Naive B cell (primary cell): ENCODE results near the gene NCAPD3. TPM values are rescaled to one million over a fixed set of nuclear protein-coding genes. Genes with fewer than 3 reads are reported as not detected.

ENCODE experiments used
- ATAC-seq, 2 donors: fragments of 150-1000 bp; cut with Tn5 transposase; 2 replicates each; pipeline ENCODE4 v1.10.0; 2021; ENCODE audit warnings: low read depth in 2 of 2, mild to moderate bottlenecking in 2 of 2, moderate library complexity in 2 of 2
- DNase-seq: peaks from one replicate; pipeline ENCODE4 v3.0.0; 2022
- H3K27ac Mint-ChIP-seq, 6 donors: one replicate each; pipeline ENCODE4 v1.8.0; 2020 to 2022; ENCODE audit warnings: mild to moderate bottlenecking in 6 of 6, mixed read lengths in 6 of 6, moderate library complexity in 5 of 6, inconsistent platforms in 2 of 6
- H3K27me3 Mint-ChIP-seq, 3 donors: one replicate each; pipeline ENCODE4 v1.8.0; 2021 to 2022; ENCODE audit warnings: mixed read lengths in 3 of 3, mild to moderate bottlenecking in 1 of 3
- H3K36me3 Mint-ChIP-seq, 2 donors: one replicate each; pipeline ENCODE4 v1.8.0; 2020 to 2022; ENCODE audit warnings: mixed read lengths in 2 of 2, inconsistent platforms in 1 of 2, mild to moderate bottlenecking in 1 of 2
- H3K4me1 Mint-ChIP-seq, 3 donors: one replicate each; pipeline ENCODE4 v1.8.0; 2020 to 2022; ENCODE audit warnings: mixed read lengths in 3 of 3, inconsistent platforms in 1 of 3, mild to moderate bottlenecking in 1 of 3, moderate library complexity in 1 of 3
- H3K4me3 Mint-ChIP-seq, 8 donors: one replicate each; pipeline ENCODE4 v1.8.0; 2020 to 2022; ENCODE audit warnings: mild to moderate bottlenecking in 8 of 8, mixed read lengths in 8 of 8, moderate library complexity in 8 of 8, inconsistent platforms in 2 of 8
- H3K9me3 Mint-ChIP-seq, 7 donors: one replicate each; pipeline ENCODE4 v1.8.0; 2020 to 2022; ENCODE audit warnings: mixed read lengths in 7 of 7, mild to moderate bottlenecking in 5 of 7, inconsistent platforms in 2 of 7, moderate library complexity in 1 of 7
- polyA plus RNA-seq, 6 donors: library from polyadenylated mRNA; unstranded; fragments of 300-500 nt; fragmentation: Illumina TruSeq; gene quantifications; one replicate each; pipeline ENCODE4 v1.2.3, GENCODE V29; 2021; ENCODE audit warnings: low read depth in 6 of 6

Gene NCAPD3
- polyA plus RNA-seq, 6 donors from 2014 or later, result 6.2 to 13.2 (median 8.6) TPM

DNA sequence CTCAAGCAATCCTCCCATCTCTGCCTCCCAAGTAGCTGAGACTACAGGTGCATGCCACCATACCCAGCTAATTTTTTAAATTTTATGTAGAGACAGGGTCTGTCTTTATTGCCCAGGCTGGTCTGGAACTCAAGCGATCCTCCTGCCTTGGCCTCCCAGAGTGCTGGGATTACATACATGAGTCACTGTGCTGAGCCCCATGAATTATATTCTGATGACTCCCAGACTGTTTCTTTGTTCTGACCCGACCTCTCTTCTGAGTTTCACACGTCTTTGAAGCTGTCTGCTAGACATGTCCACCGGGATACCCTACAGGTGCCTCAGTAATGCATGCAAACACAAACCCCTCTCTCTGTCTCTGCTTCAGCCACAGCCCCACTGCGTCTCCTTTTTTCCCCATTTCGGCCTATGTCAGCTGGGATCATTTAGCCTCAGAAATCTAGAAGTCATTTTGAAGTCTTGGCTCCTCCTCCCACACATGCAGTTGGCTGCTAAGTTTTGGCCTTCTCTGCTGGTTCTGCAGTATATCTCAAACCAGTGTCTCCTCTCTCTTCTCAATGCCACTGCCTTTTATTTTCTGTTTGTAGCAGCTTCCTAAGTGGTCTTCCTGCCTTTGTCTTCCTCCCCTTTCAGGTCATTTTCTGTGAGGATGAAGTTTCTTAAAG, 5.5 kb upstream of the NCAPD3 start:
- Mint-ChIP-seq H3K36me3 (peaks cover 0 to 6% of the 10 kb centered on the region in 2 donors), H3K27me3 (peaks cover 27 to 48% (median 32%) of the 10 kb centered on the region in 3 donors), H3K4me1 (peaks cover 52 to 75% (median 65%) of the 10 kb centered on the region in 3 donors), H3K9me3 (no peaks in the 10 kb centered on the region), H3K27ac (peak overlapping the region in 3 of 6 donors; percentile 22 to 92 (median 46)), H3K4me3 (peak overlapping the region in 6 of 8 donors; percentile 13 to 65 (median 47))
- DNase-seq (no peak), ATAC-seq (no peak)

DNA sequence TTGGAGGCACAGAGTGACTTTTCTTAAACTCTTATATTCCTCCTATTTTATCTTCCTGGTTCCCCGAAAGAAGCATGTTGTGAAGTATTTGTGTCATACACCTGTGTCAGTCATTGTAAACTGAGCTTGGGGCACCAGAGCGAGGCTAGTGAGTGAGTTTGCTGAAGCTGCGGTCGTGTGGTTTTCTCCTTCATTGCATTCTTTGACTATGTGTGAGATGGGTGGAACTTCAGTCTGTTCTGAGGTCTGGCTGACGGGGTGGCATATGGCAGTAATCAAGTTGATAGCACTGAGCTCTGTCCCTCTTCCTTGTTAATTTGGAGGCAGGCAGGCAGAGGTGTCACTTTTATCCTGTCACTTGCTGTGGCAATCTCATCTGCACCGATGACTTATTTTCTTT, 4.9 kb upstream of the NCAPD3 start:
- H3K4me1 Mint-ChIP-seq, result peaks cover 52 to 79% (median 68%) of the 10 kb centered on the region in 3 donors
- peak overlapping the region in 1 of 6 donors; percentile 22 for H3K27ac Mint-ChIP-seq
- peak overlapping the region in 5 of 8 donors; percentile 13 to 65 (median 50) for H3K4me3 Mint-ChIP-seq
- peaks cover 27 to 48% (median 32%) of the 10 kb centered on the region in 3 donors for H3K27me3 Mint-ChIP-seq
- no peaks in the 10 kb centered on the region for H3K9me3 Mint-ChIP-seq
- DNase-seq (peak; percentile 76), ATAC-seq (peak; percentile 64 to 66)
- peaks cover 0 to 6% of the 10 kb centered on the region in 2 donors for H3K36me3 Mint-ChIP-seq

DNA sequence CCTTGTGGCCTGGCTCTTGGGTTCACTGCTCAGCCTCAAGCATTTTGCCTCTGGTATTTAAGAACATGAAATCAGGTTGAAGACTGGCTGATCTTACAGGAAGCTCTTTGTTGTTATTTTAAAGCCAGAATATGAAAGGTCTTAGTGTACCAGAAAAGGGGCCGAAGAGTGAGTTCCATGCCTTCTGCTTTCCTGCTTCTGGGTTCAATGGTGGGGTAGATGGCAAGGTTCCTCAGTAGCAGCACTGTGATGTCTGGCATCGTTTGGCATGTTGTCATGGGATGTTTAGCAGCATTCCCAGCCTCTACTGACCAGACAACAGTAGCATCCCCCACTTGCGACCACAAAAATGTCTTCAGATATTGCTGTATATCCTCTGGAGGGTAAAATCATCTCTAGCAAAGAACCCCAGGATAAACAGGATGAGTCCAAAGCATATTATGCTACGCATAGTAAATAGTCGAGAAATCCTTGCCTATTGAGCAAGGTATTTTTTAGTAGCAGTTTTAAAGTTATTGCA, 3.1 kb upstream of the NCAPD3 start:
- H3K4me3 Mint-ChIP-seq, result peak overlapping the region in 2 of 8 donors; percentile 11 to 98

DNA sequence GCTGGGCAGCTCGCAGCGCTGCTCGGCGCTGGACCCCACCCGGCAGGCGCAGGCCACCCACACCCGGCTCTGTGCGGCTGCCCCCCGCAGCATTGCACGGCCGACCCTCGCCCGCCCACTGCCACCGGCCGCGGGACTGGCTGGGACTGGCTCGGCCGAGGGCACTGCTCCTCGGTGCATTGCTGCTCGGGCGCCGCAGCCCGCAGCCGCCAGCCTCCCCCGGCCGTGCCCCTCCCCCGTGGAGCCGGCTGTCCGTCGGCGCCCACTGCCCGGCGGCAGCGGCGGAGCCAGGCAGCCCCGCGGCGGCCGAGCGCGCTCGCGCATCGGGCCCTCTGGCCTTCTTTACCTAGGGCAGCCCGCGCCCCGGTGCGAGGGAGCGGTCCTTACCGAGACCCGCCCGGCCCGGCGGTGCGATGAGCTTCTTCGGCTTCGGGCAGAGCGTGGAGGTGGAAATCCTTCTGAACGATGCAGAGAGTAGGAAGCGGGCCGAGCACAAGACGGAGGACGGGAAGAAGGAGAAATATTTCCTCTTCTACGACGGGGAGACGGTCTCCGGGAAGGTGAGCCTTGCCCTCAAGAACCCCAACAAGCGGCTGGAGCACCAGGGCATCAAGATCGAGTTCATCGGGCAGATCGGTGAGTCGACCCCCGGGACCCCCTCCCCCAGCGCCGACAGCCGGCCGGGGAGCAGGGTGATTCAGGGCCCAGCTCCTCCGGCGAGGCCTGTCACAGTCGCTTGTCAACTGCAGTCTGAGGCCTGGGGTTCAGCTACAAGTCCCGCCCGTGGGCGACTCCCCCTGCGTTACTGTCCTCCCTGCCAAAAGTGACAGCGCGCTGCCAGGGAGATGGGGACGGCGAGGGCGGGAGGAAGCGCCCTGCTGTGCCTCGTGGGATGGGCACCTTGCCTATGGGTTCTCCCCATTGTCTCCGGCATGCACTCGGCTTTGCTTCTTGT, 1.2 kb upstream of the NCAPD3 start:
- peaks cover 45 to 67% (median 46%) of the 10 kb centered on the region in 3 donors for H3K4me1 Mint-ChIP-seq
- no peaks in the 10 kb centered on the region for H3K9me3 Mint-ChIP-seq
- ATAC-seq, result peak in 1 of 2 donors; percentile 0
- peak overlapping the region; percentile 90 to 99 (median 94) for H3K4me3 Mint-ChIP-seq
- peaks cover 15 to 30% (median 16%) of the 10 kb centered on the region in 3 donors for H3K27me3 Mint-ChIP-seq
- no peak for DNase-seq
- peaks cover 0 to 6% of the 10 kb centered on the region in 2 donors for H3K36me3 Mint-ChIP-seq
- peak overlapping the region in 4 of 6 donors; percentile 41 to 95 (median 77) for H3K27ac Mint-ChIP-seq

More for the DNA sequence above, 3.1 kb upstream of the NCAPD3 start:
- H3K27me3 Mint-ChIP-seq, result peaks cover 24 to 41% (median 27%) of the 10 kb centered on the region in 3 donors
- no peak for DNase-seq
- peaks cover 55 to 84% (median 65%) of the 10 kb centered on the region in 3 donors for H3K4me1 Mint-ChIP-seq
- no peaks in the 10 kb centered on the region for H3K9me3 Mint-ChIP-seq
- ATAC-seq, result no peak
- H3K36me3 Mint-ChIP-seq, result peaks cover 0 to 6% of the 10 kb centered on the region in 2 donors
- no peak overlapping the region for H3K27ac Mint-ChIP-seq

DNA sequence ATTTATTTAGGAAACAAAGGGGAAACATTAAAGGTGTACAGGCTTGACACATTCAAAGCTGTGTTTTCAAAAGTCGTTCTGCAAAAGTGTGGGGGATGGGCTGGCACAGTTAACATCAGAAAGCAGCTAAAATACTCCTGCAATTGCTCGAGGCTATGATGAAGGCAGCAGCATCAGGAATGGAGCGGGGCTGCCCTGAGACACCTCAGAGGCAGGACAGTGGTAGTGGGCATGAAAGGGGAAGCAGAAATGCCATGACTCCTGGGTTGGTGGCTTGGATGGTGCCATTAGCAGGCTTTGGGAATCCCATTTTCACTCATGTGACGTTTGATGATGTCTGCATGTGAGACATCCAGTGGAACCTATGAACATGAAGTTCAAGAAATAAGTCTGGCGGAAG, 646 bp downstream of the NCAPD3 start:
- H3K27ac Mint-ChIP-seq, result peak overlapping the region in 5 of 6 donors; percentile 31 to 96 (median 90)
- peak overlapping the region; percentile 88 to 99 (median 97) for H3K4me3 Mint-ChIP-seq
- DNase-seq (no peak), ATAC-seq (no peak)
- peaks cover 12 to 16% of the 10 kb centered on the region in 2 donors for H3K36me3 Mint-ChIP-seq
- peaks cover 36 to 48% (median 38%) of the 10 kb centered on the region in 3 donors for H3K4me1 Mint-ChIP-seq
- H3K27me3 Mint-ChIP-seq, result peaks cover 8 to 24% (median 10%) of the 10 kb centered on the region in 3 donors
- H3K9me3 Mint-ChIP-seq, result no peaks in the 10 kb centered on the region

DNA sequence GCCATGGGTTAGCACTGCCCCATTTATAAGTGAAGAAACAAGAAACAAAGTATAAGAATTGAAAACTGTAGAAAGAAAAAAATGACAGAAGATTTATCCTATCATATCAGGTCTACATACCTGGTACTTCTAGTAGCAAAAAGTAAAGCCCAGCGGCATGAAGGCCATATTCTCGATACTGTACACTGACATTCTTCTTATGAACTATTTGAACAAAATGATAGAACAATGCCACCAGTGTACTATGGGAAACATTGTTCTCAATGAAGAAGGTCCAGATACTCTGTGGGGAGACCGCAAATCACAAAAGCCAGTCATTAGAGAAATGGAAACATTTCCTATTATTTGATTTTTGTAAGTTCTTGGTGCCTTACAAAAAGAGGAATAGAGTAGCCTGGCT, 7.0 kb downstream of the NCAPD3 start:
- H3K27ac Mint-ChIP-seq, result no peak overlapping the region

DNA sequence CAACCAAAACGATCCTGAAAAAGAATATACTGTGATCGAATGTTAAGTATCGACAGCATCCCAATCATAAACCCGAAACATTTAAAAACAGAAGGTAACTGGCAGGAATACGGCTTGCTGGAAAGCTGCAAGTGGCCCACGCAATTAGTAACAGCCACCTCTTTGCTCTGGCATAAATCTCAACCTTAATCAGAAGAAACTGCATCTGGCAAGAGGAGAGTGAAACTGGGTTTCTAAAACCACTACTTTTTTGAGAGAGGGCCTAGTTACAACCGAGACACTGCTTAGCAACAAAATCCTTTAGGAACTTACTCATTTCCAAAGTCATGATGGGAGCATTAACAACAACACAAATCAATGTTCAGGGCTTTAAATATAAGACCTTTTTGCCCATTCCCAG, 7.9 kb downstream of the NCAPD3 start:
- H3K4me3 Mint-ChIP-seq, result no peak overlapping the region
- no peaks in the 10 kb centered on the region for H3K9me3 Mint-ChIP-seq
- DNase-seq (no peak), ATAC-seq (no peak)
- H3K36me3 Mint-ChIP-seq, result peaks cover 14 to 26% of the 10 kb centered on the region in 2 donors
- no peak overlapping the region for H3K27ac Mint-ChIP-seq
- peaks cover 5 to 14% (median 9%) of the 10 kb centered on the region in 3 donors for H3K4me1 Mint-ChIP-seq
- no peaks in the 10 kb centered on the region for H3K27me3 Mint-ChIP-seq

More for the DNA sequence above, 7.0 kb downstream of the NCAPD3 start:
- Mint-ChIP-seq H3K36me3 (peaks cover 14 to 25% of the 10 kb centered on the region in 2 donors), H3K4me3 (no peak overlapping the region), H3K9me3 (no peaks in the 10 kb centered on the region), H3K27me3 (no peaks in the 10 kb centered on the region), H3K4me1 (peaks cover 5 to 14% (median 6%) of the 10 kb centered on the region in 3 donors)
- ATAC-seq (no peak), DNase-seq (no peak)

DNA sequence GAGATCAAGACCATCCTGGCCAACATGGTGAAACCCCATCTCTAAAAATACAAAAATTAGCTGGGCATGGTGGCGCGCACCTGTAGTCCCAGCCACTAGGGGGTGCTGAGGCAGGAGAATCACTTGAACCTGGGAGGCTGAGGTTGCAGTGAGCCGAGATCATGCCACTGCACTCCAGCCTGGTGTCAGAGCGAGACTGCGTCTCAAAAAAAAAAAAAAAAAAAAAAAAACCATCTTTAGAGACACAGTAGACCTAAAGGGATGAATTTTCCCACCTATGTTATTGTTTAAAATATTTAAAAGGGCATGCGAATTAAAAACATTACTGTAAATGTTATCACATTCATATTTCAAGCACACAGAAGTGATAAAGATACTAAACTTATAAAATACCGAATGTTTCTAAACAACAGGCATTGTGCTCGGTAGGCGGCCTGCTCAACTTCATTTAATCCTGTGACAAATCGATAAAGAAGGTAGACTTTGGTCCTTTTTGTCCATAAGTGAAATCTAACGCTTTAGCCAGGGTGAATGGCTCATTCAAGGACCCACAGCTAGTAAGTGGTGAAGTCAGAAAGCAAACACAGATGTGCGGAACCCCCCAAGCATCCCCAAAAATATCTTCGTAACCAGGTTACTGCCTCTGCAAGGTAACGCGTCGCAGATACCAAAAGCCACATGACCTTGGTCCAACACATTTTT, 16.1 kb downstream of the NCAPD3 start:
- Mint-ChIP-seq H3K4me3 (no peak overlapping the region), H3K36me3 (peaks cover 12 to 33% of the 10 kb centered on the region in 2 donors), H3K27ac (no peak overlapping the region), H3K27me3 (no peaks in the 10 kb centered on the region), H3K4me1 (peaks cover 0 to 4% (median 3%) of the 10 kb centered on the region in 3 donors), H3K9me3 (no peaks in the 10 kb centered on the region)
- DNase-seq, result peak; percentile 53
- ATAC-seq, result peak in 1 of 2 donors; percentile 36

DNA sequence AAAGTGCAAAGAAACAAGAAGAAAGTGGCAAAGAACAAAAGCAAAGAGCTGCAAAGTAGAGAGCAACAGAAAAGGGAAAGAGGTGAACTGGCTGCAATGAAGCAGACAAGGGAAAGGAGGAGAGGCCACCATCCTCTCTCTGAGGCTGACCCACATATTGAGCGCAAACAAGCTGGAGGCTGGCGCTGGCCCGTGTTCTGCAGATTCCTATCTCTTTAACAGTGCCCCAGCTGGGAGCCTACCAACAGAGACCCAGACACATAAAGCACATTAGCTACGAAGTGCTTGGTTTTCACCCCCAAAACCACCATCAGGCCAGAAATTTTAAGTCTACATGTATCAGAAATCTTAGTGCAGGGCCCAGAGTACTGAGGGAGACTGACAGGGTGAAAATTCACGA, 17.6 kb downstream of the NCAPD3 start:
- DNase-seq (no peak), ATAC-seq (no peak)
- Mint-ChIP-seq H3K27me3 (no peaks in the 10 kb centered on the region), H3K4me3 (no peak overlapping the region), H3K4me1 (no peaks in the 10 kb centered on the region), H3K27ac (no peak overlapping the region), H3K9me3 (no peaks in the 10 kb centered on the region), H3K36me3 (peaks cover 23 to 39% of the 10 kb centered on the region in 2 donors)

DNA sequence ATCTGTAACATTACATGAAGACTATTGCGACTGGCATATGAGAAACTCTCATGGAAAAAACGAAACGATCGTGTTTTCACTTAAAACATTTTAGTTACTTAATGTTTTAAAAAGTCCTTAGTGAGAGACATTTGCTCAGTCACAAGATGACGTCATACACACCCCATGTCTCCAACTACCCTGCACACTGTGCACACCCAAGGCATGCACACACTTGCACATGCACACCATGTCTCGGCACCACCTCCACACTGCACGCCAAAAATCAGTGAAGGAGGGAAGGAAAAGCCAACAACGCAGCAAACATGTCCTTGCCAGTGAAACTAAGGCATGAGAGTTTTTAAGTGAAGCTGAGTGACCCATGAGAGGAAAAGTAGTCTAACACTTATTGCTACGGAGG, 18.0 kb downstream of the NCAPD3 start:
- peak overlapping the region in 2 of 6 donors; percentile 3 to 44 for H3K27ac Mint-ChIP-seq
- H3K36me3 Mint-ChIP-seq, result peaks cover 23 to 38% of the 10 kb centered on the region in 2 donors
- H3K9me3 Mint-ChIP-seq, result no peaks in the 10 kb centered on the region
- no peak overlapping the region for H3K4me3 Mint-ChIP-seq
- no peaks in the 10 kb centered on the region for H3K27me3 Mint-ChIP-seq
- DNase-seq (no peak), ATAC-seq (no peak)
- H3K4me1 Mint-ChIP-seq, result no peaks in the 10 kb centered on the region

DNA sequence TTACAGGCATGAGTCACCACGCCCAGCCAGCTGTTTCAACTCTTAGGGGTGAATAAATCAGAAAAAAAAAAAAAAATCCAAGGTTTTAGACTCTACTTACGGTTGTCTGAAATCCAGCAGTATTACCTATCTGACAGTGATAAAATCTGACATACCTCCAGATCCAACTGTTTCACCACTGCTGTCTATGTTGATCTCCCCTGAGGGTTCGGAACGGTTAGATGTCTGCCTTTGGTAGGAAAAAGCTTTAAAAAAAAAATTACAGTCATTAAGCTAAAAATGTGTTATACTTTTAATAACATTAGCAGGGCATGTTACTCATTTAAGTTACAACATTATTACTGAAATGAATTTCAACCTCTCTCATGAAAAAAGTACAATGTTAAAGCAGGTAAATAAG, 21.1 kb downstream of the NCAPD3 start:
- Mint-ChIP-seq H3K4me1 (no peaks in the 10 kb centered on the region), H3K4me3 (no peak overlapping the region), H3K27me3 (no peaks in the 10 kb centered on the region), H3K36me3 (peaks cover 23 to 37% of the 10 kb centered on the region in 2 donors), H3K9me3 (no peaks in the 10 kb centered on the region), H3K27ac (no peak overlapping the region)
- DNase-seq (no peak), ATAC-seq (no peak)

DNA sequence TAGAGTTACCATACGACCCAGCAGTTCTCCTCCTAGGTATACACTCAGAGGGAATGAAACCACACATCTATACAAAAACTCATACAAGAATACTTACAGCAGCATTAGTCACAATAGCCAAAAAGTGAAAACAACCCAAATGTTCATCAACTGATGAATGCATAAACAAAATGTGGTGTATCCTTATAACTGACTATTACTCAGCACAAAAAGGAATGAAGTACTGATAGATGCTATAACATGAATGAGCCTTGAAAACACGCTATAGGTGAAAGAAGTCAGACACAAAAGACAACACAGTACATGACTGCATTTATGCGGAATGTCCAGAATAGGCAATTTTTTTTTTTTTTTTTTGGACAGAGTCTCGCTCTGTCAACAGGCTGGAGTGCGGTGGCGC, 23.1 kb downstream of the NCAPD3 start:
- Mint-ChIP-seq H3K27me3 (no peaks in the 10 kb centered on the region), H3K4me3 (no peak overlapping the region), H3K36me3 (peaks cover 16 to 37% of the 10 kb centered on the region in 2 donors), H3K4me1 (no peaks in the 10 kb centered on the region), H3K9me3 (no peaks in the 10 kb centered on the region), H3K27ac (no peak overlapping the region)
- DNase-seq (no peak), ATAC-seq (no peak)

DNA sequence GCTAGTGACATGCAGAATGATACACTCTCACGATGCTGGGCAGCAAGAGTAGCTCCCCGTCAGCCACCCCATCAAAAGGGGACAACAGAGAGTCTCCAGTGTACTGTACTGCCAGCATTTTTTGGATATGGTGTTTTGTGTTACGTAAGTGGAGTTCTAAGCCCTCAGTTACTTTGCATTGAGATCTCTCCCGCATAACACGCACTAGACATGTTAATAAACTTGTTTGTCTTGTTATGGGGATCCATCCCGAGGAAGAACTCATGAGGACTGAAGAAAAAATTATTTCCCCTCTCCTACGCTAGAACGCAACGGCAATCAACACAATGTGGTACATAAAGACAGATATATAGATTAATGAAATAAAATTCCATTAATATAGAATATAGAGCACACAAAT, 24.2 kb downstream of the NCAPD3 start:
- DNase-seq (no peak), ATAC-seq (no peak)
- Mint-ChIP-seq H3K9me3 (no peaks in the 10 kb centered on the region), H3K4me1 (no peaks in the 10 kb centered on the region), H3K4me3 (no peak overlapping the region), H3K36me3 (peaks cover 15 to 33% of the 10 kb centered on the region in 2 donors), H3K27ac (no peak overlapping the region), H3K27me3 (no peaks in the 10 kb centered on the region)
